ENCODE measurements around the gene PRPF40A.

Gene PRPF40A

DNA sequence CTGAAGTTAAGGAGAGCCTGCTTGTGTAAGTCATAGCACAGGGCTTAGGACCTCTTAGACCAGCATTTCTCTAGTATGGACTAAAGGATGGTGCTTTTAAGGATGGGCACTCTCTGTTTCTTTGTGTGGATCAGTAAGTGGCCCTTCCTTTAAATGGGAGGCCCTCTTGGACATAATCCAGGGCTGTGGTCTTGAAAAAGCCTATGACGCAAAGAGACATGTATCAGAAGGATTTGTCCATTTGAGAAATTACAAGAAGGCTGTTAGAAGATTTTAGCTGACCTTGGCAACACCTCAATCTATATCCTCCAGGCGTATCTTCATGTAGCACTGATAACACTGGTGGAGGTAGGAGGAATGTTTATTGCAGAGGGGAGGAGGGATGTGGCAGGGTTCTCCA lies 79.2 kb downstream of the PRPF40A start:
- H3K36me3 ChIP-seq (ENCODE audit: insufficient read depth, low read length), result peaks cover 5% of the 10 kb centered on the region; the same call in 1 of the 2 replicates
- H3K27ac ChIP-seq, result no peak overlapping the region
- H3K4me3 ChIP-seq, result no peak overlapping the region
- H3K9ac ChIP-seq (ENCODE audit: insufficient read length), result no peak overlapping the region
- TF ChIP-seq FOXP2 (optimal IDR thresholded peaks at IDR 0.05; ENCODE audit: control extremely low read depth, extremely low read length, insufficient read depth) (no peak), EZH2 (IDR thresholded peaks at IDR 0.05) (no peak)
- DNase-seq (ENCODE audit: low read depth, low spot score), result no peak
- no peaks in the 10 kb centered on the region for H3K9me3 ChIP-seq (ENCODE audit: low read depth, low read length)

DNA sequence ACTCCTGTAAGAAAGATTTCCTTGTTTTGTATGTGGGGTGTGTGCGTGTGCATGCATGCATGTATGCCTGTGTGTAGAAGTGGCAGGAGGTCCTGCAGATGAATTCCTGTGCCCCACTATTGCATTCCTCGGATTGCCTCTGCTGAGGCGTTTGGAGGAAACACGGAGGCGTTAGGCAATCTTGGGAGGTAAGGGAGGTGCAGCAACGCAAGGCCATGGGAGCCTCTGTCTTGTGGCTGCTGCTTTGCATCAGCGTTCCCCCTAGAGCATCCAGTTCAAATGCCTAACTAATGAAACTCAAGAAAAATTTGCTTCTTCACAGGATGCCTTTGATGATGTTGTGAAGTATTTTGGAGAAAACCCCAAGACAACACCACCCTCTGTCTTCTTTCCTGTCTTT lies 80.0 kb downstream of the PRPF40A start:
- DNase-seq (ENCODE audit: low read depth, low spot score), result no peak
- H3K9me3 ChIP-seq (ENCODE audit: low read depth, low read length), result no peaks in the 10 kb centered on the region
- H3K36me3 ChIP-seq (ENCODE audit: insufficient read depth, low read length), result peaks cover 6% of the 10 kb centered on the region; the same call in 1 of the 2 replicates
- TF ChIP-seq EZH2 (IDR thresholded peaks at IDR 0.05) (no peak), POLR2AphosphoS5 (IDR thresholded peaks at IDR 0.05; ENCODE audit: borderline replicate concordance, low read depth, low read length) (no peak), FOXP2 (optimal IDR thresholded peaks at IDR 0.05; ENCODE audit: control extremely low read depth, extremely low read length, insufficient read depth) (no peak)
- no peak overlapping the region for H3K9ac ChIP-seq (ENCODE audit: insufficient read length)
- no peak overlapping the region for H3K27ac ChIP-seq
- H3K4me3 ChIP-seq, result no peak overlapping the region

- no peak for TF ChIP-seq FOXP2 (optimal IDR thresholded peaks at IDR 0.05; ENCODE audit: control extremely low read depth, extremely low read length, insufficient read depth)
- no peak for TF ChIP-seq POLR2AphosphoS5 (IDR thresholded peaks at IDR 0.05; ENCODE audit: borderline replicate concordance, low read depth, low read length)
- no peak for TF ChIP-seq EZH2 (IDR thresholded peaks at IDR 0.05)
- Histone ChIP-seq H3K9me3 (ENCODE audit: low read depth, low read length) (no peaks in the 10 kb centered on the region), H3K36me3 (ENCODE audit: insufficient read depth, low read length) (peaks cover 5% of the 10 kb centered on the region; the same call in 1 of the 2 replicates), H3K4me3 (no peak overlapping the region), H3K27ac (no peak overlapping the region), H3K9ac (ENCODE audit: insufficient read length) (no peak overlapping the region)
- DNase-seq (ENCODE audit: low read depth, low spot score), result peak; percentile 16
Measured at GRCh38 chr2:152635635-152636298, 81.5 kb downstream of the PRPF40A start.

- H3K27ac ChIP-seq, result no peak overlapping the region
Measured at GRCh38 chr2:152632736-152633135, 84.5 kb downstream of the PRPF40A start.

DNA sequence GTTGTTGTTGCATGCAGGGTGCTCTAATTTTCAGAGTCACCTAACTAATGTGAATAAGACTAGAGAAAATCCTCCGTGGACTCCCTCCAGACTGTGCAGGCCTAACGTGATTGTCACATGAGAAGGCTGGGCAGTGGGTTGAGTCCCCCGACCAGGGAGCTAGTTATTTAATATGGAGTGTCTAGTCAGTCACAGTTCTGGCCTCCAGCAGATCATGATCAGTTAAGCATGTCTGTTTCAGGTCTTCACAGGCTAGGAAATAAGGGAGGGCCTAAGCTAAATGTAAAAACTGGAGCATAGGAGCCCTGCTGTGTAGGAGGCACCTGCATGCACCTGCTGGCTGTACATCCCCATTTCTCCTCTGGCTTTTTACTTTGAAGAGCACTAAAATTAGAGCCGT lies 86.8 kb downstream of the PRPF40A start:
- peaks cover 8% of the 10 kb centered on the region; the same call in 1 of the 2 replicates for H3K36me3 ChIP-seq (ENCODE audit: insufficient read depth, low read length)
- DNase-seq (ENCODE audit: low read depth, low spot score), result no peak
- no peak overlapping the region for H3K27ac ChIP-seq
- H3K9me3 ChIP-seq (ENCODE audit: low read depth, low read length), result no peaks in the 10 kb centered on the region
- no peak overlapping the region for H3K9ac ChIP-seq (ENCODE audit: insufficient read length)
- TF ChIP-seq EZH2 (IDR thresholded peaks at IDR 0.05) (no peak), POLR2AphosphoS5 (IDR thresholded peaks at IDR 0.05; ENCODE audit: borderline replicate concordance, low read depth, low read length) (no peak), FOXP2 (optimal IDR thresholded peaks at IDR 0.05; ENCODE audit: control extremely low read depth, extremely low read length, insufficient read depth) (no peak)
- H3K4me3 ChIP-seq, result no peak overlapping the region

More at GRCh38 chr2:152632736-152633135, 84.5 kb downstream of the PRPF40A start:
- TF ChIP-seq POLR2AphosphoS5 (IDR thresholded peaks at IDR 0.05; ENCODE audit: borderline replicate concordance, low read depth, low read length), result no peak
- Histone ChIP-seq H3K9me3 (ENCODE audit: low read depth, low read length) (no peaks in the 10 kb centered on the region), H3K4me3 (no peak overlapping the region), H3K36me3 (ENCODE audit: insufficient read depth, low read length) (peaks cover 8% of the 10 kb centered on the region; the same call in 1 of the 2 replicates), H3K9ac (ENCODE audit: insufficient read length) (no peak overlapping the region)
- no peak for DNase-seq (ENCODE audit: low read depth, low spot score)

GRCh38 chr2:152629202-152629601 lies 88.1 kb downstream of the PRPF40A start:
- no peak overlapping the region for H3K4me3 ChIP-seq
- TF ChIP-seq EZH2 (IDR thresholded peaks at IDR 0.05) (no peak), FOXP2 (optimal IDR thresholded peaks at IDR 0.05; ENCODE audit: control extremely low read depth, extremely low read length, insufficient read depth) (no peak), POLR2AphosphoS5 (IDR thresholded peaks at IDR 0.05; ENCODE audit: borderline replicate concordance, low read depth, low read length) (no peak)
- no peaks in the 10 kb centered on the region for H3K9me3 ChIP-seq (ENCODE audit: low read depth, low read length)
- H3K36me3 ChIP-seq (ENCODE audit: insufficient read depth, low read length), result peaks cover 8% of the 10 kb centered on the region; the same call in 1 of the 2 replicates
- H3K9ac ChIP-seq (ENCODE audit: insufficient read length), result no peak overlapping the region
- no peak for DNase-seq (ENCODE audit: low read depth, low spot score)
- H3K27ac ChIP-seq, result no peak overlapping the region

DNA sequence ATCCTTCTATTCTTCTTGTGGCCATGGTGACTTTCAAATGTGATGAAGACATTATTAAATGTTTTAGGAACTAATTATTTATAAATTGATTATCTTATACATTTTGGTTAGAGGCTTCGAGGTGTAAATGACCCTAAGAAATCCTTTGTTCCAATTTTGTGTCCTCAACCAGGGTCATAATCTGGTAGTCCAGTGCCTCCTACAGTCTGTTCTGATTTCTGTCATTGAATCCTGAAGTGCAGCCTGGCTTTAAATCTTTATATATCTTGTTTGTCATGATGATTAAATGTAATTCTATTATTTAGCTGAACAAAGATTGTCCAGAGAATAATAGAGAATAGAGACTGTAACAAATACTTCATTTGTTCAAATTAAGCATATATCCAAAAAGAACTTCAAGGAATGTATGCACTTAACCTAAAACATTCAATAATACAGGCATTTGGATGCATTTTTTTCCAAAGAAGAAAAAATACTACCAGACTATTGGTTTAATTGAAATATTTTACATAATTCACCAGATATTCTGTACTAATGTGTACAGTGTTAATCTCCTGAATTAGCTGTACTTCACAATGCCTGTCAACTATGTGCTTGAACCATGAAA lies 89.8 kb downstream of the PRPF40A start:
- H3K9ac ChIP-seq (ENCODE audit: insufficient read length), result no peak overlapping the region
- H3K9me3 ChIP-seq (ENCODE audit: low read depth, low read length), result no peaks in the 10 kb centered on the region
- H3K4me3 ChIP-seq, result no peak overlapping the region
- DNase-seq (ENCODE audit: low read depth, low spot score), result no peak
- TF ChIP-seq POLR2AphosphoS5 (IDR thresholded peaks at IDR 0.05; ENCODE audit: borderline replicate concordance, low read depth, low read length) (no peak), EZH2 (IDR thresholded peaks at IDR 0.05) (no peak), FOXP2 (optimal IDR thresholded peaks at IDR 0.05; ENCODE audit: control extremely low read depth, extremely low read length, insufficient read depth) (no peak)
- no peak overlapping the region for H3K27ac ChIP-seq
- H3K36me3 ChIP-seq (ENCODE audit: insufficient read depth, low read length), result peaks cover 8% of the 10 kb centered on the region; the same call in 1 of the 2 replicates

- no peak overlapping the region for H3K27ac ChIP-seq
- TF ChIP-seq FOXP2 (optimal IDR thresholded peaks at IDR 0.05; ENCODE audit: control extremely low read depth, extremely low read length, insufficient read depth) (no peak), POLR2AphosphoS5 (IDR thresholded peaks at IDR 0.05; ENCODE audit: borderline replicate concordance, low read depth, low read length) (no peak), EZH2 (IDR thresholded peaks at IDR 0.05) (no peak)
- H3K36me3 ChIP-seq (ENCODE audit: insufficient read depth, low read length), result peaks cover 4% of the 10 kb centered on the region; the same call in 1 of the 2 replicates
- DNase-seq (ENCODE audit: low read depth, low spot score), result no peak
- H3K4me3 ChIP-seq, result no peak overlapping the region
- H3K9ac ChIP-seq (ENCODE audit: insufficient read length), result no peak overlapping the region
- H3K9me3 ChIP-seq (ENCODE audit: low read depth, low read length), result no peaks in the 10 kb centered on the region
Measured at GRCh38 chr2:152626911-152627339, 90.3 kb downstream of the PRPF40A start.
